Skeletal muscle cell (primary cell): ENCODE measurements around the gene IRX3.
"Not testable (repeated sequence)": the region's sequence is repeated elsewhere in the genome, so short reads cannot be mapped to it uniquely, and the experiment has no call there.

ENCODE experiments used
- DNase-seq: peaks from one replicate; pipeline ENCODE4 v3.0.0-alpha.2; 2010; ENCODE audit warnings: low read depth
- H3K4me3 ChIP-seq: 2 replicates; pipeline ENCODE4 v1.5.1; 2011; ENCODE audit warnings: low read depth, mild to moderate bottlenecking, control low read depth, low read length, moderate library complexity

IRX3 gene

DNA sequence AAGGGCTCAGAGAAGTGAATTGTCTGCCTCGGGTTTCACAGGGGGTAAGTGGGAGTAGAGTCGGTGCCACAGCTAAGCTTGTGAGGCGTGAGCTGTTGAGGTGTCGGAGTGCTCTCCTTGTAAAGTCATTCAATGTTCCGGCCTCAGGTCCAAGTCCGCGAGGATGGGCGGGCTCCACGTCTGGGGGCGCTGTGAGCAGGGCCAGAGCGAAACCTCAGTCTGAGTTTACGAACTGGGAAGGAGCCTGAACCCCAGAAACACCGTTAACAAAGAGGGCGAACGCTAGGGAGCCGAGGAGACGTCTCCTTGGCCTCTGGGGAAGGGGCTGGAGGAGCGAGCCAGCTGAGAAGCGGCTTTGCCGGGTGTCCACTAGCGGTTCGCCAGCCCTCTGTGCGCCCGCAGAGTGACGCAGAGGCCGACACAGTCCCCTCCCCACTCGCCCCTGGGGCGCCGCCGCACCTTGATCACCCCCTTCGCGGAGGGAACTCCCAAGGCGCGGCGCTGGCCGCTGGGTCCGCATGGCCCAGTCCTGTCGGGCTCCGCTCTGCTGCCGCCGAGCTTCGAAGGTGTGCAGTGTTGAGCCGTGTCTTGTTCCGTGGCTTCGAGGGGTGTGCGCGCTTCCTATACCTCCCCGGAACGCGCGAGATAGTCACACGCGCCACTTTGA is 4.9 kb downstream of the IRX3 start:
- no peak for DNase-seq
- H3K4me3 ChIP-seq: peak overlapping the region; percentile 17

- H3K4me3 ChIP-seq: no peak overlapping the region
- no peak for DNase-seq
Observed at GRCh38 chr16:54280751-54281150, 5.8 kb downstream of the IRX3 start.

- H3K4me3 ChIP-seq: no peak overlapping the region
Observed at GRCh38 chr16:54277845-54278703, 8.5 kb downstream of the IRX3 start.

DNA sequence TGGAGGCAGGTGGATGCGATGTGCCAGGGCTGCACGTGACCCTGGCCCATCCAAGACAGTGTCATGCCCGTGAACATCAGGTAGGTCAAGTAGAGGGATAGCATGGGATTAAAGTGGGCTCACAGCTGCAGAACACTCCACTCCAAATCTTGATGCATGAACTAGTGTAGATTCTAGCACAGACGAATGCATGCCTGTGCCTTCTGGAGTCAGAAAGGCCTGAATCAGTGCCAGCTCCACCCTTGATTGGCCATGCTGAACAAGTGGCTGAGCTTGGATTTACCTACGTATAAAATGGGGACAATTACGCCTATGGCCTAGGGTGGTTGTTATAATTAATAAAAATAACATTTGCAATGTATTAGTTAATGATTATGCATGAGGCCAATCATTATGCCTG is 10.6 kb downstream of the IRX3 start:
- no peak overlapping the region for H3K4me3 ChIP-seq
- no peak for DNase-seq

More at GRCh38 chr16:54277845-54278703, 8.5 kb downstream of the IRX3 start:
- DNase-seq: no peak

DNA sequence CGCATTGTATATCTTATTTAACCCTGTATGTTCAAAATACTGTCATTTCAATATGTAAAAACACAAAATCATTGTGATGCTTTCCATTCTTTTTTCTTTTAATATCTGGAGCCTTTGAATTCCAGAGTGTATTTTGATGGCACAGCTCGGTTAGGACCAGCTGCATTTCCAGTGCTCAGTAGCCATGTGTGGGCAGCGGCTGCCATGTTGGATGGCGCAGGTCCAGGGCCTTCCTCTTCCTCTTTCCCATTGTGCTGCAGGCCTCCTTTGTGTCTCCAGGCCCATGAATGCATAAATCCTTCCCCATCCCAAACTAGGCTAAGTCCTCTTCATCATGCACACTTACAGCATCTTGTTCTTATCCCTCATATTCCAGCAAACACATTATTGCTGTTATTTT is 13.0 kb downstream of the IRX3 start:
- no peak for DNase-seq
- no peak overlapping the region for H3K4me3 ChIP-seq

GRCh38 chr16:54270711-54271110 is 15.9 kb downstream of the IRX3 start:
- DNase-seq: no peak
- H3K4me3 ChIP-seq: no peak overlapping the region

DNA sequence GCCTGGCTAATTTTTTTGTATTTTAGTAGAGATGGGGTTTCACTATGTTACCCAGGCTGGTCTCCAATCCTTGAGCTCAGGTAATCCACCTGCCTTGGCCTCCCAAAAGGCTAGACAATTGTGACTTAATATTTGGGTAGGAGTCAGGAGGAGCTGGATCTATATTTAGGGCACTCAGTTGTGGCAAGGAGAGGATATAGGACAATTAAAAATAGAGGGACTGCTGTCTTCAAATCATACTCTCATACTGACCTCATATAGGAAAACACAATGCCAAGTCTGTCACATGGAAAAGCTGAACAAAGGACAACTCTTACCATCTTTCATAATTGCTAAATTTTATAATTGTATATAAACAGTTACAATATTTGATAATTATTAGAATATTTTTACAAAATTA is 17.1 kb downstream of the IRX3 start:
- H3K4me3 ChIP-seq: no peak overlapping the region
- no peak for DNase-seq

DNA sequence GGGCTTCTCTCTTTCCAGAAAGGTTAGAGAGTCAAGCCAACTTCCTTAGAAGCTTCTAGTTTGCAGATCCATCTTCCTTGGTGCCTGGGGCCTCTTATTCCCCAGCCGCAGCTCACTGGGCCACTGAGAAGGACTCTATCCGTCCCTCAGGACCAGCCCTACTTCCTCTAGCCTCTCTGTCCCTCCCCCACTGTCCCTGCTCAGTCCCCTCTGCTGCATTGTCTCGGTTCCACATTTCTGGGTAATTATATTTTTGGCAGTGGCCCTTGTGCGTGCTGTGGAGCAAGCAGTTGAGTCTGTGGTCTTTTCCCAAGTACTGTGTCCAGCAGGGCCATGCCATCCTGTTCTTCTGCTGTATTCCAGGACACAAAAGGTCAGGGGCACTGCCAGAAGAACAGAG is 17.8 kb downstream of the IRX3 start:
- H3K4me3 ChIP-seq: no peak overlapping the region
- no peak for DNase-seq

DNA sequence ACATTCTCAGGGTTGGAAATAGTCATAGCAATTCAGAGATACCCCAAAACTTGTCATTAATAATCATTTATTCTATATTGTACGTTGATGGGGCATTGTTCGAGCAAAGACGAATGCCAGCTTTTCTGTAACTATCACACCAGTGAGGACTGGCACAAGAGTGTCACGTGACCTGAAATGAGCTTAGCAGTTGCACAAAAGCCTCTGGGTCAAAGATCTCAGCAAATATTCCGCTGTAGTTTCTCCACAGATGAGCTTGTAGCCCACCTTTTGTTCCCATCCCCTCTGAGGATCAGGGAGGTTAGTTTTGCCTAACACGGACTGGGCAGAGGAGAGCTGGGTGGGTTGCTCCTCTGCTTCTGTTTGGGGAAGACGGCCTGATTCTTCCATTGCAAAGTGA is 18.2 kb downstream of the IRX3 start:
- DNase-seq: no peak
- H3K4me3 ChIP-seq: no peak overlapping the region

DNA sequence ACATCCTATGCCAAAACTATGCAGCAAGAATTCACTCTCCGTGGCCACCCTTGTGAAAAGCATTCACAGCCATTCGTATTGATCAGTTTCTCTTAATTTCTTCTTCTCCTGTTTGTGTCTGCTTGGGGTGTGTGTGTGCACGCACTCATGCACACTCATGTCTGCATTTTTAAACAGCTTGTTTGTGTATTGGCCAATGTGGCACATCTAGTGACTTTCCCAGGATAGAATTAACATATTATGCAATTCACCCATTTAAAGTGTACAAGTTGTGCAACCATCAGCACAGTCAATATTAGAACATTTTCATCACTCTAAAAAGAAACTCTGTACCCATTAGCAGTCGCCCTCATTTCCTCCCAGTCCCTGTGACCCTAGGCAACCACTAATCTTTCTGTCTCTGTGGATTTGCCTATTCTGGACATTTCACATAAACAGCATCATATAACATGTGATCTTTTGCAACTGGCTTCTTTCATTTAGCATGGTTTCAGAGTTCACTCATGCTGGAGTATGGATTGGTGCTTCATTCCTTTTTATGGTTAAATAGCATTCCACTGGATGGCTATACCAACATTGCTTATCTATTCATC is 20.1 kb downstream of the IRX3 start:
- no peak overlapping the region for H3K4me3 ChIP-seq
- DNase-seq: no peak

DNA sequence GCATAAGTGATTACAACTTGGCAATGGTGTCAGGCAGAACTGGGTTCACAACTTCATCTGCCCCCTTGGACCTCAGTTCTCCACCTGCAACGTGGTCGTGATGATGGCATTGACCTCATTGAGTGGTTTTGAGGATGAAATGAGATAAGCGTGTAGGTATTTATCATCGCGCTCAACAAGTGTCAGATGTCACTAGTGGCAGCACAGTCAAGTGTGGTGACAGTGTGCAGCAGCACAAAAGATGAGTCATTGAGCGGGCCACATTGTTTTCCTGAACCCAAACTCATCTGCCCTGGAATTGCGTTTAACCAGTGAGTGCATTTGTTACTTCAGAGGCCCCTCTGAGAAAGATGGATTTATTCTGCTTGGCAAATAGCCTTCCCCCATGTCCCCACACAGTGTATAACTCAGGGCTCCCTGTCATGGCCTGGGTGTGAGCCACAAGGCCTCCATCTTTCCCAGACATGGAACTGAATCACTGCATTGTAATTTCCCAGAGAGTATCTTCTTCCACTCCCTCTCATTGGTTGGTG is 20.9 kb downstream of the IRX3 start:
- no peak overlapping the region for H3K4me3 ChIP-seq
- DNase-seq: no peak

GRCh38 chr16:54253118-54253517 is 33.5 kb downstream of the IRX3 start:
- DNase-seq: no peak
- no peak overlapping the region for H3K4me3 ChIP-seq

GRCh38 chr16:54248863-54249710 is 37.5 kb downstream of the IRX3 start:
- DNase-seq: no peak
- H3K4me3 ChIP-seq: no peak overlapping the region

DNA sequence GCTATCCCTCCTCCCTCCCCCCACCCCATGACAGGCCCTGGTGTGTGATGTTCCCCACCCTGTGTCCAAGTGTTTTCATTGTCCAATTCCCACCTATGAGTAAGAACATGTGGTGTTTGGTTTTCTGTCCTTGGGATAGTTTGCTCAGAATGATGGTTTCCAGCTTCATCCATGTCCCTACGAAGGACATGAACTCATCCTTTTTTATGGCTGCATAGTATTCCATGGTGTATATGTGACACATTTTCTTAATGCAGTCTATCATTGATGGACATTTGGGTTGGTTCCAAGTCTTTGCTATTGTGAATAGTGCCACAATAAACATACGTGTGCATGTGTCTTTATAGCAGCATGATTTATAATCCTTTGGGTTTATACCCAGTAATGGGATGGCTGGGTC is 38.9 kb downstream of the IRX3 start:
- H3K4me3 ChIP-seq: not testable (repeated sequence)

GRCh38 chr16:54246454-54246821 is 40.1 kb downstream of the IRX3 start:
- no peak for DNase-seq
- H3K4me3 ChIP-seq: no peak overlapping the region

More for the DNA sequence above, 38.9 kb downstream of the IRX3 start:
- not testable (repeated sequence) for DNase-seq

GRCh38 chr16:54245788-54246453 is 40.7 kb downstream of the IRX3 start:
- H3K4me3 ChIP-seq: no peak overlapping the region
- DNase-seq: no peak

DNA sequence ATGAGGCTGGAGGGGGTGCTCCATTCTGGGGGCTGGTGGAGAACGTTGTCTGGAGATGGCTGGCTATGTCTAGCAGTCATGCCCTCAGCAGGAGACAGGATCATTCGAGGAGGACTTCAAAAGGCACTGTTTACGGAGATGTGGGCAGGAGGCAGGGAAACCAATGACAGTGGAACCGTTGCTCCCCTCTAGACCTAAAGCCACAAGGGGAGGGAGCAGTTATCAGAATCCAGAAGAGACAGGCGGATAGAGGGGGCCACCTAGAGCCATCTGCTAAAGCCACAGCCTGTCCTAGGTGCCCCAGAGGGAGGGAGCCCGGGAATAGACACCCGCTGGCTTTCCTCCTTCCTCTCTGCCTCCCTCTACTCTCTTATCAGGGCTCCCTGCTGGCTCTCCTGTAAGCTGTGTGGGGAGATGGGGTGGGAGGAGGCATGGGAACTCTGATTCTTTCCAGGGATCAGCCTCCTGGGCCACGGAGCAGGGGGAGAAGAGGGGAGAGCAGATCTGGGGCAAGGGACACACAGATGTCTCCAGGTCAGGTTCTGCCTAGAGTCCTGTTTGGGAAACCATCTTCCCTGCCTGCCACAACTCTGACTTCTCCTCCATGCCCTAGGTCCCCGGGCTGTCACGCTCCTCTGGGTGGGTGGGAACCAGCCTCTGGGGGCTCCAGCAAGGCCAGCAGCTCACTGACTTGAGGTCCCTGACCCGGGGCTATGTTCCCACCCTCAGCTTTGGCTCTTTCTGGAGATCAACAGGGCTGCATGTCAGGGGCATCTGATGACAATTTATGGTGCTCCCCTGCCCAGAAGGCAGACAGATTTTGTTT is 42.3 kb downstream of the IRX3 start:
- DNase-seq: no peak
- no peak overlapping the region for H3K4me3 ChIP-seq

DNA sequence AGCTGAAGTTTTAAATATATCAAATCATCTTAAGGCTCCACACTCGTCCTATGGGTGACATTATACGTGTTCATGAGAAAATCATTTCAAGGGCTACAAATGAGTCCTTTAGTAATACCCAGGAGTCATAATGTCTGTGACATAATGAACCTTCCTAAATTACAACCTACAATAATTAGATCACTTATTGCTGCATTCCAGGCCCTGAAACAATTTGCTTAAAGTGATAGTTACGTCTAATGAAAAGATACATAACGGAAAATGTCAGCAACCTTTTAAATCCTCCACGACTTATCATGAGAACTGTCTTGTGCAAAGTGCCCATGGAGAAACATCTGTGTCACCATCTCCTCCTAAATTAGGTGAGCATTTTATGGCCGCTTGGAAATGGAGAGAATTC is 43.4 kb downstream of the IRX3 start:
- no peak for DNase-seq

More for the DNA sequence above, 43.4 kb downstream of the IRX3 start:
- H3K4me3 ChIP-seq: no peak overlapping the region
